HEK293 (cell line): ENCODE results near the gene HSD17B8.
A peak's percentile ranks its signal among the peaks of the same experiment; 100 is the strongest.

ENCODE experiments used
- BCL6B ChIP-seq: fragments of 450-650 bp; formaldehyde crosslinking; IDR thresholded peaks from 2 replicates; pipeline ENCODE4 v1.5.1; 2017; ENCODE audit warnings: missing biosample characterization, missing genetic modification characterization
- KLF1 ChIP-seq: fragments of 450-650 bp; formaldehyde crosslinking; IDR thresholded peaks from 2 replicates; pipeline ENCODE4 v1.5.1; 2016; ENCODE audit warnings: missing biosample characterization, missing genetic modification characterization
- MEIS1 ChIP-seq: sonication (generic); formaldehyde crosslinking; IDR thresholded peaks from 2 replicates; pipeline ENCODE4 v1.8.1; 2022; ENCODE audit warnings: missing genetic modification reagents, mild to moderate bottlenecking, borderline replicate concordance
- SETDB1 ChIP-seq: IDR thresholded peaks from one replicate; pipeline ENCODE4 v1.6.1; 2017; ENCODE audit warnings: mild to moderate bottlenecking, low read length, moderate library complexity, mixed read lengths; ENCODE audit not compliant: insufficient read length
- SP2 ChIP-seq: fragments of 450-650 bp; formaldehyde crosslinking; IDR thresholded peaks from 2 replicates; pipeline ENCODE4 v1.5.1; 2016; ENCODE audit warnings: missing biosample characterization, missing genetic modification characterization
- SP7 ChIP-seq: fragments of 450-650 bp; formaldehyde crosslinking; IDR thresholded peaks from 2 replicates; pipeline ENCODE4 v1.5.1; 2016; ENCODE audit warnings: missing biosample characterization, missing genetic modification characterization
- TSHZ1 ChIP-seq: fragments of 450-650 bp; formaldehyde crosslinking; IDR thresholded peaks from 2 replicates; pipeline ENCODE4 v1.5.1; 2016; ENCODE audit warnings: missing biosample characterization, missing genetic modification characterization, borderline replicate concordance
- ZBTB10 ChIP-seq: fragments of 450-650 bp; formaldehyde crosslinking; IDR thresholded peaks from 2 replicates; pipeline ENCODE4 v1.5.1; 2016; ENCODE audit warnings: missing biosample characterization, missing genetic modification characterization
- ZBTB44 ChIP-seq: fragments of 450-650 bp; IDR thresholded peaks from 2 replicates; pipeline ENCODE4 v1.5.1; 2018; ENCODE audit warnings: missing biosample characterization, mild to moderate bottlenecking, missing genetic modification characterization
- ZBTB49 ChIP-seq: fragments of 450-650 bp; formaldehyde crosslinking; IDR thresholded peaks from 2 replicates; pipeline ENCODE4 v1.5.1; 2016; ENCODE audit warnings: missing biosample characterization, missing genetic modification characterization, low read depth
- ZBTB6 ChIP-seq: fragments of 450-650 bp; formaldehyde crosslinking; IDR thresholded peaks from 2 replicates; pipeline ENCODE4 v1.5.1; 2017; ENCODE audit warnings: missing biosample characterization, missing genetic modification characterization
- ZNF169 ChIP-seq: fragments of 450-650 bp; formaldehyde crosslinking; IDR thresholded peaks from 2 replicates; pipeline ENCODE4 v1.5.1; 2016; ENCODE audit warnings: missing biosample characterization, missing genetic modification characterization
- ZNF19 ChIP-seq: fragments of 450-650 bp; formaldehyde crosslinking; IDR thresholded peaks from 2 replicates; pipeline ENCODE4; 2016; ENCODE audit warnings: missing biosample characterization, missing genetic modification characterization, low read depth
- ZNF311 ChIP-seq: fragments of 450-650 bp; formaldehyde crosslinking; IDR thresholded peaks from 2 replicates; pipeline ENCODE4 v1.5.1; 2017; ENCODE audit warnings: missing biosample characterization, missing genetic modification characterization, borderline replicate concordance
- ZNF324 ChIP-seq: fragments of 450-650 bp; formaldehyde crosslinking; IDR thresholded peaks from 2 replicates; pipeline ENCODE4 v1.5.1; 2016; ENCODE audit warnings: missing biosample characterization, missing genetic modification characterization
- ZNF37A ChIP-seq: fragments of 450-650 bp; IDR thresholded peaks from 2 replicates; pipeline ENCODE4 v1.5.1; 2018; ENCODE audit warnings: missing biosample characterization, missing genetic modification characterization
- ZNF404 ChIP-seq: fragments of 450-650 bp; formaldehyde crosslinking; IDR thresholded peaks from 2 replicates; pipeline ENCODE4 v1.5.1; 2017; ENCODE audit warnings: missing biosample characterization, missing genetic modification characterization
- ZNF692 ChIP-seq: fragments of 450-650 bp; formaldehyde crosslinking; IDR thresholded peaks from 2 replicates; pipeline ENCODE4 v1.5.1; 2016; ENCODE audit warnings: missing biosample characterization, missing genetic modification characterization
- ZNF704 ChIP-seq: fragments of 450-650 bp; formaldehyde crosslinking; IDR thresholded peaks from 2 replicates; pipeline ENCODE4 v1.5.1; 2016; ENCODE audit warnings: missing biosample characterization, missing genetic modification characterization
- ZNF792 ChIP-seq: fragments of 450-650 bp; formaldehyde crosslinking; IDR thresholded peaks from 2 replicates; pipeline ENCODE4 v1.5.1; 2016; ENCODE audit warnings: missing biosample characterization, missing genetic modification characterization
- ZSCAN23 ChIP-seq: fragments of 450-650 bp; formaldehyde crosslinking; IDR thresholded peaks from 2 replicates; pipeline ENCODE4 v1.5.1; 2016; ENCODE audit warnings: missing biosample characterization, missing genetic modification characterization

Gene HSD17B8

GRCh38 chr6:33207552-33208090 is 3.2 kb downstream of the HSD17B8 start (continued):
- TF ChIP-seq TSHZ1 (tag by site-specific recombination): no peak
- no peak for TF ChIP-seq SETDB1
- TF ChIP-seq ZBTB10 (tag by site-specific recombination): peak; percentile 92
- no peak for TF ChIP-seq ZNF169
- TF ChIP-seq ZNF37A: no peak
- no peak for TF ChIP-seq SP7 (tag by site-specific recombination)
- no peak for TF ChIP-seq ZNF692
- TF ChIP-seq BCL6B: no peak
- TF ChIP-seq ZNF19 (tag by site-specific recombination): no peak
- no peak for TF ChIP-seq ZNF792 (tag by site-specific recombination)
- TF ChIP-seq KLF1 (tag by site-specific recombination): no peak
- no peak for TF ChIP-seq ZNF404 (tag by site-specific recombination)
- TF ChIP-seq ZNF704 (tag by site-specific recombination): no peak
- no peak for TF ChIP-seq ZSCAN23 (tag by site-specific recombination)
- TF ChIP-seq ZNF311: no peak
- 0 out of 2 replicates have a peak, but pooled peaks have one; percentile 23 for TF ChIP-seq ZBTB6
- no peak for TF ChIP-seq MEIS1 (CRISPR knock-in tag)
- TF ChIP-seq SP2 (tag by site-specific recombination): peak; percentile 3
- TF ChIP-seq ZBTB49 (tag by site-specific recombination): no peak
- TF ChIP-seq ZBTB44 (tag by site-specific recombination): no peak
- TF ChIP-seq ZNF324: no peak
